GM13976 (cell line): Measurements from ENCODE around the gene ECT2L.

Experiments
- DNase-seq: peaks from one replicate; pipeline ENCODE4 v3.0.0; 2012; ENCODE audit warnings: low spot score
- in situ Hi-C: fragments of 300-500 bp; cut with MboI; formaldehyde crosslinking; loops from one replicate; pipeline ENCODE4 v1.12.0; 2022; ENCODE audit warnings: low sequenced_read_pairs, mixed read lengths, inconsistent platforms; ENCODE audit not compliant: unreplicated experiment
- TF ChIP-seq, protein P1 (sequence below): IDR thresholded peaks from 2 replicates; pipeline ENCODE4 v1.5.1; 2012; ENCODE audit warnings: borderline replicate concordance, mild to moderate bottlenecking; ENCODE audit not compliant: insufficient read depth; ENCODE audit errors: extremely low read depth, missing control alignments, control extremely low read depth

ECT2L gene

DNA sequence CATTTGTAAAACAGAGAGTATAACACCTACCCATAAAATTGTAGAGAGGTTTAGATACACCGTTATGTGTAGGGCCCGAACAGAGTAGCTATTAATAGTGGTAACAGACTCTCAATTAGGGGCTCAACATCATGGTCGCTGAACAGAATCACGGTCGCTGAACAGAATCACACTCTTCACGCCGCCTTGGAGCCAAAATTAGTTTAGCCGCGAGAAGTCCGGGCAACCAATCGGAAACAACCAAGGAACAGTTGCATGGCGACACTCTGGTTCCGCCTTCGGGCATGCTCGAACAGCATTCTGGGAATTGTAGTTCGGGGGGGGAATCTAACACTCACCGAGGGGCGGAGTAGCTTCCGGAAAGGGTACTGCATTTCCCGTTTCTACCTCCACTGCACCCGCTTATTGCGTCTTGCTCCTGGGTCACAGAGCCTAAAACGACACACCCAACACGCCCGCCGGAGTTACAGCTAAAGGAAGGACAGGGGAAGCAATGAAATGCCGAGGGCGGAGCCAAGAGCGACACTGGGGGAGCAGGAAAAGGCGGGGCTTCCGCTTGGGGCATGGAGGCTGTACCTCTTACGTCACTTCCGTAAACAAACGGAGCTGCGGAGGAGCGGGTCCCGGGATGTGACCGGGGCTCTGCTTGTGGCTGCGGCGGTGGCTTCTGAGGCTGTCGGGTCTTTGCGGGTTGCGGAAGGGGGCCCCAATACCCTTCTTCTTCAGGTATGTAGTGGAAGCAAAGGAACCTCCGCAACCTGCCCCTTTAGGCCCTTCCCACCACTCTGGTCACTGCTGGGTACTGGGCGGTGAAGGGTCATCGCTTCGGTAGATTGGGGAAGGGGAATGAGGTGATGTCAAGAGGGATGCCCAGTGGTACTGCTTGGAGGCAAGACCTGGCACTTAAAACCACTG, 22.5 kb upstream of the ECT2L start, which contains the start of gene CCDC28A:
Gene CCDC28A, plus strand, starts transcription at position 593 of the 915 bp plus-strand sequence. CDS start 2,352 bp downstream, outside the sequence.
- in situ Hi-C loops = no loop called here
- TF ChIP-seq, protein P1, sequence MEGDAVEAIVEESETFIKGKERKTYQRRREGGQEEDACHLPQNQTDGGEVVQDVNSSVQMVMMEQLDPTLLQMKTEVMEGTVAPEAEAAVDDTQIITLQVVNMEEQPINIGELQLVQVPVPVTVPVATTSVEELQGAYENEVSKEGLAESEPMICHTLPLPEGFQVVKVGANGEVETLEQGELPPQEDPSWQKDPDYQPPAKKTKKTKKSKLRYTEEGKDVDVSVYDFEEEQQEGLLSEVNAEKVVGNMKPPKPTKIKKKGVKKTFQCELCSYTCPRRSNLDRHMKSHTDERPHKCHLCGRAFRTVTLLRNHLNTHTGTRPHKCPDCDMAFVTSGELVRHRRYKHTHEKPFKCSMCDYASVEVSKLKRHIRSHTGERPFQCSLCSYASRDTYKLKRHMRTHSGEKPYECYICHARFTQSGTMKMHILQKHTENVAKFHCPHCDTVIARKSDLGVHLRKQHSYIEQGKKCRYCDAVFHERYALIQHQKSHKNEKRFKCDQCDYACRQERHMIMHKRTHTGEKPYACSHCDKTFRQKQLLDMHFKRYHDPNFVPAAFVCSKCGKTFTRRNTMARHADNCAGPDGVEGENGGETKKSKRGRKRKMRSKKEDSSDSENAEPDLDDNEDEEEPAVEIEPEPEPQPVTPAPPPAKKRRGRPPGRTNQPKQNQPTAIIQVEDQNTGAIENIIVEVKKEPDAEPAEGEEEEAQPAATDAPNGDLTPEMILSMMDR = no peak
- peak; percentile 91 for DNase-seq

DNA sequence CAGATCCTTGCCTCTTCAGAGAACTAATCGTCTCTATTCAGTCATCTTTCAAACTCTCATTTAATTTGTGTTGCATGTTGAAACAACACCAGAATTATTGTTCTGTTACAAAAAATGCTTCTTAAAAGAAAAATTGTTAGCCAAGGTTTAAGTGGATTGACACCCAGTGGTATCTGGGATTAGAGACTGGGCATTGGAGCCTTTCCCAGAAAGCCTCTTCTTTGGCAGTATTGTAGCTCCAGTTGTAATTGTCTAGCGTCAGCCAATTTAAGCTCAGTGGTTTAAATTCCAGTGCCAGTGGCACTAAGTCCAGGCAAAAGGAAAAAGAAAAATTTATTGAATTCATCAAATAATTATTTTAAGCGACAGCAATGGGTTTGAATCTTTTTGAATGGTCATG, 21.5 kb upstream of the ECT2L start:
- no peak for DNase-seq
- in situ Hi-C loops = no loop called here
- TF ChIP-seq, protein P1 = no peak

DNA sequence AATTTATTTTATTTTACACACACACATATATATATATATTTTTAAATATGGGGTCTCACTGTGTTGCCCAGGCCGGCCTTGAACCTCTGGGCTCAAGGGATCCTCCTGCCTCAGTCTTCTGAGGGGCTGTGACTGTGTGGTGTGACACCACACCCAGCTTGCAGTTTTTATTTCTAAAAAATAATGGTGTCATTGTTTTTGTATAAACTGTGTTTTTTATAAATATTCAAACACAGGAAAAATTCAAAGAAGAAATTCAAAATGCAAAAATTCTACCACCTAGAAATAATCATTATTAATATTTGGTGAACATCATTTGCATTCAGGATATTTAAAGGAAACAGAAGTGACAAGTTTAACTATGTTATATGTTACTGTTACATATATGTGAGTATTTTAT, 19.2 kb upstream of the ECT2L start:
- TF ChIP-seq, protein P1 = no peak
- DNase-seq = no peak
- in situ Hi-C loops = no loop called here

DNA sequence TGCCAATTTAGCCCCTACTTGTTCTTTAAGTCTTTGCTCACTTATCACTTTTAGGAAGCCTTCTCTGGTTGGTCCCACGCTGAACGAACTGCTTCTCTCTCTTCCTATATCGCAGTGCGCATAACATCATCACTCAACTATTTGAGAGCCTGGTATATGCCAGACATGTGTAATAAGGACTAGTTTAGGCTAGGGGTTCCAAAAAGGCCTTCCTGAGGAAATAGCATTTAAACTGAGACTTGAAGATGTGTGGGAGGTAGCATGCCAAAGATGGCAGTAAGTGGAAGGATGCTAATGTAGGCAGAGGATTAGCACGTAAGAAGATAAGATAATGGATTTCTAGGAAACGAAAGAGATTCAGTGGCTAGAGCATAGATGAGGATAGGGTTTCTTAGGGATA, 17.6 kb upstream of the ECT2L start:
- in situ Hi-C loops = no loop called here
- TF ChIP-seq, protein P1 = no peak
- no peak for DNase-seq

DNA sequence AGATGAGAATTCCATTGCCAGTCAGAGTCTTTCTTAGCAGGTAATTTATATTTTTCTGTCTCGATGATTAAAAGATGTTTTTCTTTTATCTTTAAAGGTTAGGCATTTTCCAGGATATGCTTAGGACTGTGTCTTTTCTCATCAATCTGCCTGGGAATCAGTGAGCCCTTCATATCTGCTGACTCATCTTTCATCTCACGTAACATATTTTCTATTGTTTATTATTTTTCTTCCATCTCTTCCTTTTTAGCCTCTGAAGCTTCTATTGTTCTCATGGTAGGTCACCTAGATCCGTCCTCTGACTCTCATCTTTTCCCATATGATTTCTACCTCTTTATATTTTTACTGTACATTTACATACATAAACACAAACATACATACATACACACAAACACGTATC, 13.6 kb upstream of the ECT2L start:
- no peak for DNase-seq
- TF ChIP-seq, protein P1 = no peak
- in situ Hi-C loops = no loop called here

DNA sequence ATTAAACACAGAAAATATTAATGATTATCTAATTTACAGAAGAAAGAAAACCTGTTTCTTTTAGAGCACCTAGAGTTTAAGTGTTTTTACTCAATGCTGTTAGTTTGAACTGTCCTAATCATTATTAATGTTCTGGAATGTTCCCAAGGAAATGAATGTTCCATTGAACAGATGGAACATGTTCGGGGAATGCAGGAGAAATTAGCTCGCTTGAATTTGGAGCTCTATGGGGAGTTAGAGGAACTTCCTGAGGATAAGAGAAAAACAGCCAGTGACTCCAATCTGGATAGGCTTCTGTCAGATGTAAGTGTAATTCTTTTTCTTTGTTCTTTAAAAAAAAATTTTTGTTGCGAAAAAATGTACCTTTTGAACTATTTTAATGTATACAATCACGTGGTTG, 10.8 kb upstream of the ECT2L start:
- TF ChIP-seq, protein P1 = no peak
- in situ Hi-C loops = no loop called here
- DNase-seq = no peak
